Measurements from ENCODE around the gene NSD1. TPM values are rescaled to one million over a fixed set of nuclear protein-coding genes. Genes with fewer than 3 reads are reported as not detected.

The NSD1 gene
- total and polyA plus RNA-seq, 7 donors, result 3.0 to 41.5 (median 34.6) TPM

- Histone ChIP-seq H3K27ac (peak overlapping the region; percentile 86 to 95 (median 93)), H3K4me3 (peak overlapping the region; percentile 57 to 86 (median 74)), H3K4me1 (peaks cover 0 to 70% (median 58%) of the 10 kb centered on the region in 4 donors), H3K36me3 (peaks cover 0 to 36% (median 0%) of the 10 kb centered on the region in 4 donors), H3K27me3 (no peaks in the 10 kb centered on the region), H3K9me3 (no peaks in the 10 kb centered on the region)
- WGBS, 2 donors, result 10 to 16% methylated on average over 13 of the region's 13 CpGs
- intact Hi-C loops (cut with DNase I), result no loop called here
- DNase-seq, result peak; percentile 22
- TF ChIP-seq POLR2AphosphoS5 (IDR thresholded peaks at IDR 0.05), result no peak
- TF ChIP-seq POLR2A (IDR thresholded peaks at IDR 0.05), result no peak
- TF ChIP-seq EP300 (IDR thresholded peaks at IDR 0.05), result no peak
- TF ChIP-seq CTCF (IDR thresholded peaks at IDR 0.05), result no peak
These were observed 1.2 kb downstream of the NSD1 start for GRCh38 chr5:177134697-177135225.

- TF ChIP-seq POLR2AphosphoS5 (IDR thresholded peaks at IDR 0.05), result no peak
- no peak for TF ChIP-seq POLR2A (IDR thresholded peaks at IDR 0.05)
- no peak for TF ChIP-seq EP300 (IDR thresholded peaks at IDR 0.05)
- no peak for TF ChIP-seq CTCF (IDR thresholded peaks at IDR 0.05)
- H3K27ac ChIP-seq, result no peak overlapping the region
- H3K9me3 ChIP-seq, result no peaks in the 10 kb centered on the region
- peaks cover 0 to 52% (median 4%) of the 10 kb centered on the region in 4 donors for H3K36me3 ChIP-seq
- no peak overlapping the region for H3K4me3 ChIP-seq
- H3K4me1 ChIP-seq, result peaks cover 0 to 81% (median 68%) of the 10 kb centered on the region in 4 donors
- WGBS, 2 donors, result 90 to 94% methylated on average over 2 of the region's 2 CpGs
- no peaks in the 10 kb centered on the region for H3K27me3 ChIP-seq
- peak; percentile 2 for DNase-seq
- intact Hi-C loops (cut with DNase I), result no loop called here
These were observed 6.7 kb downstream of the NSD1 start for GRCh38 chr5:177140312-177140711.

GRCh38 chr5:177141496-177141895 lies 7.9 kb downstream of the NSD1 start:
- TF ChIP-seq POLR2A (IDR thresholded peaks at IDR 0.05), result no peak
- no peak for TF ChIP-seq CTCF (IDR thresholded peaks at IDR 0.05)
- TF ChIP-seq EP300 (IDR thresholded peaks at IDR 0.05), result no peak
- no peak for TF ChIP-seq POLR2AphosphoS5 (IDR thresholded peaks at IDR 0.05)
- no peaks in the 10 kb centered on the region for H3K27me3 ChIP-seq
- DNase-seq, result no peak
- no peak overlapping the region for H3K4me3 ChIP-seq
- 76 to 83% methylated on average over 3 of the region's 3 CpGs for WGBS, 2 donors
- no peak overlapping the region for H3K27ac ChIP-seq
- intact Hi-C loops (cut with DNase I), result no loop called here
- H3K4me1 ChIP-seq, result peaks cover 0 to 69% (median 56%) of the 10 kb centered on the region in 4 donors
- H3K9me3 ChIP-seq, result no peaks in the 10 kb centered on the region
- peaks cover 0 to 45% (median 4%) of the 10 kb centered on the region in 4 donors for H3K36me3 ChIP-seq

GRCh38 chr5:177142098-177142611 lies 8.6 kb downstream of the NSD1 start:
- H3K27ac ChIP-seq, result peak overlapping the region in 2 of 4 donors; percentile 11 to 28
- intact Hi-C loops (cut with DNase I), result no loop called here
- 79 to 85% methylated on average over 2 of the region's 2 CpGs for WGBS, 2 donors
- peaks cover 0 to 46% (median 4%) of the 10 kb centered on the region in 4 donors for H3K36me3 ChIP-seq
- TF ChIP-seq POLR2AphosphoS5 (IDR thresholded peaks at IDR 0.05) (no peak), POLR2A (IDR thresholded peaks at IDR 0.05) (no peak), EP300 (IDR thresholded peaks at IDR 0.05) (no peak), CTCF (IDR thresholded peaks at IDR 0.05) (no peak)
- peaks cover 0 to 63% (median 49%) of the 10 kb centered on the region in 4 donors for H3K4me1 ChIP-seq
- DNase-seq, result no peak
- no peaks in the 10 kb centered on the region for H3K27me3 ChIP-seq
- no peaks in the 10 kb centered on the region for H3K9me3 ChIP-seq
- no peak overlapping the region for H3K4me3 ChIP-seq

All from sigmoid colon (tissue), 7 donors.